ENCODE data around the gene DPP10.

DNA sequence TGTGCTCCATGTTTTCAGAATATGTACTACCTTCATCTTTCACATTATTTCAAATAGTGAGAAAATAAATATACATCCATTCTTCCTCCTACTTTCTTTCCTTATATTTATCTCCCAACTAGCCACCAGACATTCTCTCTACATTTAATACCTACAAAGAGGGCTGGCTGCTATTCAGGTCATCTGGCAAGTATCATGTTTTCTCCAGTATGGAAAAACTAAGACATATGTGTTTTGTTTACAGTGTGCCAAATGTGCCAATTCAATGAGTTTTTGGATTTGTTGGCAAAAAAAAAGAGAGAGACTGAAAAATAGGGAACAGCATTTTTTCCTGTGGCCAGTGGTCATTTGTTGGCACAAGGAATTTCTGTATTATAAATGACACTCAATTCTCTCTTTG lies 1207.3 kb downstream of the DPP10 start:
- no peak for TF ChIP-seq POLR2A (IDR thresholded peaks at IDR 0.05; ENCODE audit: low read depth)
- TF ChIP-seq, protein P1, sequence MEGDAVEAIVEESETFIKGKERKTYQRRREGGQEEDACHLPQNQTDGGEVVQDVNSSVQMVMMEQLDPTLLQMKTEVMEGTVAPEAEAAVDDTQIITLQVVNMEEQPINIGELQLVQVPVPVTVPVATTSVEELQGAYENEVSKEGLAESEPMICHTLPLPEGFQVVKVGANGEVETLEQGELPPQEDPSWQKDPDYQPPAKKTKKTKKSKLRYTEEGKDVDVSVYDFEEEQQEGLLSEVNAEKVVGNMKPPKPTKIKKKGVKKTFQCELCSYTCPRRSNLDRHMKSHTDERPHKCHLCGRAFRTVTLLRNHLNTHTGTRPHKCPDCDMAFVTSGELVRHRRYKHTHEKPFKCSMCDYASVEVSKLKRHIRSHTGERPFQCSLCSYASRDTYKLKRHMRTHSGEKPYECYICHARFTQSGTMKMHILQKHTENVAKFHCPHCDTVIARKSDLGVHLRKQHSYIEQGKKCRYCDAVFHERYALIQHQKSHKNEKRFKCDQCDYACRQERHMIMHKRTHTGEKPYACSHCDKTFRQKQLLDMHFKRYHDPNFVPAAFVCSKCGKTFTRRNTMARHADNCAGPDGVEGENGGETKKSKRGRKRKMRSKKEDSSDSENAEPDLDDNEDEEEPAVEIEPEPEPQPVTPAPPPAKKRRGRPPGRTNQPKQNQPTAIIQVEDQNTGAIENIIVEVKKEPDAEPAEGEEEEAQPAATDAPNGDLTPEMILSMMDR (IDR thresholded peaks at IDR 0.05) = no peak

Measured in esophagus muscularis mucosa (tissue), 3 donors.